Smooth muscle cell (in vitro differentiated cells): Measurements from ENCODE around the gene PRM2. TPM values are rescaled to one million over a fixed set of nuclear protein-coding genes. Genes with fewer than 3 reads are reported as not detected.

ENCODE experiments used
- DNase-seq: peaks from one replicate; lab custom pipeline; 2025; ENCODE audit not compliant: unreplicated experiment; lab: John Stamatoyannopoulos, UW
- H2AFZ ChIP-seq: fragments of 200-600 bp; sonication (generic); 2 replicates; pipeline ENCODE4 v1.6.0; 2016; ENCODE audit warnings: antibody characterized with exemption, low read depth, mild to moderate bottlenecking
- H3F3A ChIP-seq: fragments of 200-600 bp; sonication (generic); 2 replicates; pipeline ENCODE4 v1.6.0; 2017; ENCODE audit warnings: antibody characterized with exemption, low read depth
- H3K27ac ChIP-seq: fragments of 200-600 bp; sonication (generic); 2 replicates; pipeline ENCODE4 v1.5.1; 2016; ENCODE audit warnings: low read depth, mild to moderate bottlenecking
- H3K27me3 ChIP-seq: fragments of 200-600 bp; sonication (generic); 2 replicates; pipeline ENCODE4 v1.6.1; 2016; ENCODE audit warnings: low read depth, mild to moderate bottlenecking
- H3K36me3 ChIP-seq: fragments of 200-600 bp; sonication (generic); 2 replicates; pipeline ENCODE4 v1.5.1; 2016; ENCODE audit warnings: low read depth
- H3K4me1 ChIP-seq: fragments of 200-600 bp; sonication (generic); 2 replicates; pipeline ENCODE4 v1.5.1; 2016; ENCODE audit warnings: low read depth
- H3K4me2 ChIP-seq: fragments of 200-600 bp; sonication (generic); 2 replicates; pipeline ENCODE4 v1.6.0; 2016; ENCODE audit warnings: mild to moderate bottlenecking
- H3K4me3 ChIP-seq: fragments of 200-600 bp; sonication (generic); 2 replicates; pipeline ENCODE4 v1.5.1; 2016; ENCODE audit warnings: mild to moderate bottlenecking
- H3K79me2 ChIP-seq: fragments of 200-600 bp; sonication (generic); 2 replicates; pipeline ENCODE4 v1.6.0; 2016; ENCODE audit warnings: low read depth, mild to moderate bottlenecking
- H3K9ac ChIP-seq: fragments of 200-600 bp; sonication (generic); 2 replicates; pipeline ENCODE4 v1.6.0; 2016; ENCODE audit warnings: low read depth
- H3K9me3 ChIP-seq: fragments of 200-600 bp; sonication (generic); replicated peaks from 2 replicates; pipeline ENCODE4 v1.5.1; 2016; ENCODE audit warnings: low read depth
- H4K20me1 ChIP-seq: fragments of 200-600 bp; sonication (generic); 2 replicates; pipeline ENCODE4 v1.6.0; 2016; ENCODE audit warnings: low read depth
- WGBS: methylation state at CpG from one replicate; pipeline ENCODE4 v1.1.7; 2016; ENCODE audit warnings: low lambda C conversion rate; 5-methylcytosine and 5-hydroxymethylcytosine counted together
- polyA plus RNA-seq: library from polyadenylated mRNA; unstranded; fragments of >200 nt; fragmentation: Nextera tagmentation; extraction: Ambion mirVana; gene quantifications from 2 replicates; pipeline ENCODE4 v1.2.1, GENCODE V29; 2016
- total RNA-seq: library from RNA; depleted of rRNA; stranded (reverse); fragments of >200 nt; gene quantifications from 2 replicates; pipeline ENCODE4 v1.2.3, GENCODE V29; 2014
- TF ChIP-seq, protein P1 (sequence below): fragments of 200-600 bp; sonication (generic); IDR thresholded peaks from 2 replicates; pipeline ENCODE4 v1.5.1; 2017; ENCODE audit warnings: borderline replicate concordance, mild to moderate bottlenecking, antibody characterized with exemption; ENCODE audit not compliant: insufficient read depth, poor library complexity, severe bottlenecking

The PRM2 gene
- total and polyA plus RNA-seq, 2 experiments from 2014 or later, result not detected

DNA sequence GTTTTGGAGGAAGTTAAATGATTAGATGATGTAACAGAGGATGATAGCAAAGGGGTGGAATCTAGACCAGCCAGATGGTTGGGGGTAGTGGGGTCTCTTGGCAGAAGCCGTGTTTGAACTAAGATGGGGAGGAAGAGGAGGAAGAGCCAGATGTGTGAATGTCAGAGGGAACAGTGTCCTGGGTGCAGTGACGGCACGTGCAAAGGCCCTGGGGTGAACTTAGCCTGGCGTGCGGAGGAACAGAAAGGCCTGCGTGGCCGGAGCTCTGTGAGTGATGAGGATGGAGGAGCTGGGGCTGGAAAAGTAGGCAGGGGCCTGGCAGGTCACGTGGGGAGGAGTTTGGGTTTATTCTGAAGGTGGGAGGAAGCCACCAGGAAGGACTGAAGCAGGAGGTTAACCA, 42.5 kb upstream of the PRM2 start:
- Histone ChIP-seq H3K36me3 (no peaks in the 10 kb centered on the region), H3F3A (no peaks in the 10 kb centered on the region), H2AFZ (no peak overlapping the region), H3K9ac (no peak overlapping the region), H3K4me1 (peaks cover 17% of the 10 kb centered on the region), H3K9me3 (no peaks in the 10 kb centered on the region), H3K27me3 (no peaks in the 10 kb centered on the region), H3K79me2 (no peaks in the 10 kb centered on the region), H3K4me2 (no peak overlapping the region), H3K4me3 (no peak overlapping the region), H4K20me1 (no peaks in the 10 kb centered on the region), H3K27ac (no peak overlapping the region)
- WGBS, result 96% methylated on average over 8 of the region's 8 CpGs
- no peak for DNase-seq
- TF ChIP-seq, protein P1, sequence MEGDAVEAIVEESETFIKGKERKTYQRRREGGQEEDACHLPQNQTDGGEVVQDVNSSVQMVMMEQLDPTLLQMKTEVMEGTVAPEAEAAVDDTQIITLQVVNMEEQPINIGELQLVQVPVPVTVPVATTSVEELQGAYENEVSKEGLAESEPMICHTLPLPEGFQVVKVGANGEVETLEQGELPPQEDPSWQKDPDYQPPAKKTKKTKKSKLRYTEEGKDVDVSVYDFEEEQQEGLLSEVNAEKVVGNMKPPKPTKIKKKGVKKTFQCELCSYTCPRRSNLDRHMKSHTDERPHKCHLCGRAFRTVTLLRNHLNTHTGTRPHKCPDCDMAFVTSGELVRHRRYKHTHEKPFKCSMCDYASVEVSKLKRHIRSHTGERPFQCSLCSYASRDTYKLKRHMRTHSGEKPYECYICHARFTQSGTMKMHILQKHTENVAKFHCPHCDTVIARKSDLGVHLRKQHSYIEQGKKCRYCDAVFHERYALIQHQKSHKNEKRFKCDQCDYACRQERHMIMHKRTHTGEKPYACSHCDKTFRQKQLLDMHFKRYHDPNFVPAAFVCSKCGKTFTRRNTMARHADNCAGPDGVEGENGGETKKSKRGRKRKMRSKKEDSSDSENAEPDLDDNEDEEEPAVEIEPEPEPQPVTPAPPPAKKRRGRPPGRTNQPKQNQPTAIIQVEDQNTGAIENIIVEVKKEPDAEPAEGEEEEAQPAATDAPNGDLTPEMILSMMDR, result no peak

DNA sequence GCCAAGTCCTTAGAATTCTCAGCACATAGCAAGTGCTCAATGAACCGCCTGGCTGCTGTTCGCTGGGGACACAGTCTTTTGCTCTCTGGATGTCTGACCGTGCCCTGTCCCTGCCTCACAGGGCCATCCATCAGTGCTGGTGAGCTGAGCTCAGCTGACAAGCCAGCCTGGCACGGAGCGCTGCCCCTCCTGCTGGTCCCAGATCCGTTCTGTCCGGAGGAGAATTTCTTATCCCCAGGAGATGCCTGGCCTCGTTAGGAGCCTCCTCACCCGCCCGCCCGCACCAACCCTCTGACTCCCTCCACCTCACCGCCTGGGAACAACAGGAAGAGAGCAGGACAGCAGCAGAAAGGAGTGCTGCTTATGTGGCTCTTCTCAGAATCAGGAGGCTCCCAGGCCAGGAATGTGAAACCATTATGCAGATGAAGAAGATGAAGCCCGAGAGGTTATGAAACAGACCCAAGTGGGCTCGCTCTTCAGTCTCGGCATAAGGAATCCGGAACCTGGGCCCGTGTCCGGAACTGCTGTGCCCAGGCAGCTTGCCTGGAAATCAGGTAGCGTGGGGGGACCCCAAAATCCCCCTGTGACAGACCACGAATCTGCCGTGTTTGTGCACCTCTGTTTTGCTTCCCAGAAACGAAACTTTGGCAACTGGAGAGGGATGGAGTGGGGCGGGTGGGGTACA, 40.2 kb upstream of the PRM2 start:
- Histone ChIP-seq H3K4me2 (peak overlapping the region; percentile 21), H3K9me3 (no peaks in the 10 kb centered on the region), H2AFZ (peak overlapping the region; percentile 22), H3K79me2 (no peaks in the 10 kb centered on the region), H3K9ac (no peak overlapping the region), H3K27ac (no peak overlapping the region), H3K4me1 (peaks cover 23% of the 10 kb centered on the region), H3F3A (no peaks in the 10 kb centered on the region), H3K36me3 (no peaks in the 10 kb centered on the region), H3K27me3 (no peaks in the 10 kb centered on the region), H4K20me1 (no peaks in the 10 kb centered on the region), H3K4me3 (no peak overlapping the region)
- TF ChIP-seq, protein P1, result no peak
- WGBS, result 37% methylated on average over 23 of the region's 23 CpGs
- DNase-seq, result no peak

DNA sequence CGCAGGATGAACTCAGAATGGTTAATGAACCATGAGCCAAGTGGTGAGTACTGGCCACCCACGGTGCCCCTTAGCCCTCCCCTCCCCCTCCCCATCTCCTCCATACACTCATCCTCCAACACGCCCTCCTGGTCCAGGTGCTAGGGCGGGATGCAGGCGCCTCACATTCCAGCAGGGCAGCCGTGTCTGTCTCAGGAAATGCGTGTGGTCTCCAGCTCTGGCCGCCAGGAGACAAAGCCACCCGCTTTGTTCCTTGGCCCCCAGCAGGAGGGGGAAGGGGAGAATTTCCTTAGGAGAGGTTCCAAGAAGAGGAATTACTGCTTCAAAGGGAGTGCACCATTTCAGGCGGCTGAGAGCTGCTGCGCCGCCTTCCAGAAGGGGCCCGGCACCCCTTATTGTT, 39.2 kb upstream of the PRM2 start:
- WGBS, result 14% methylated on average over 13 of the region's 13 CpGs
- no peak for DNase-seq
- Histone ChIP-seq H3K27ac (no peak overlapping the region), H3K4me3 (no peak overlapping the region), H3K36me3 (no peaks in the 10 kb centered on the region), H3K9me3 (no peaks in the 10 kb centered on the region), H3K79me2 (no peaks in the 10 kb centered on the region), H3K4me1 (peaks cover 23% of the 10 kb centered on the region), H3K27me3 (no peaks in the 10 kb centered on the region), H3K4me2 (peak overlapping the region; percentile 35), H3K9ac (no peak overlapping the region), H2AFZ (no peak overlapping the region), H3F3A (no peaks in the 10 kb centered on the region), H4K20me1 (no peaks in the 10 kb centered on the region)
- TF ChIP-seq, protein P1, result peak; percentile 7
